Measurements from ENCODE around the gene HRCT1.

DNA sequence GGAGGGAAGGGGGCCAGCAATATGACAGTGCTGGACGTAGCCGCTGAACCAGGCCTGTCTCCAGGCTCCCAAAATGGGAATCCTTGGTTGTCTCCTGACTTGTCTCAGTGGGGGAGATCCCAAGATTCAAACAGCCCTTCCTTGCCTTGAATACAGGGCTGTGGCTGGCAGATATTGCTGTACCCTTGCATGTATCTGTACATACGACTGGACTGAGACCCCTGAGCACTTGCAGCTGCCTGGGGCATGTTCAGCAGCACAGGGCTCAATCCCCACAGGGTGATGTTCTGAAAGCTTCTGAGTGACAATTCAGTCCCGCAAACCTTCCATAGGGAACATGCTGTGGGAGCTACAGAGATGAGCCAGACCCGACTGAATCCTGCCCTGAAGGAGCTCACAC, 49.1 kb upstream of the HRCT1 start:
- TF ChIP-seq, protein P1, sequence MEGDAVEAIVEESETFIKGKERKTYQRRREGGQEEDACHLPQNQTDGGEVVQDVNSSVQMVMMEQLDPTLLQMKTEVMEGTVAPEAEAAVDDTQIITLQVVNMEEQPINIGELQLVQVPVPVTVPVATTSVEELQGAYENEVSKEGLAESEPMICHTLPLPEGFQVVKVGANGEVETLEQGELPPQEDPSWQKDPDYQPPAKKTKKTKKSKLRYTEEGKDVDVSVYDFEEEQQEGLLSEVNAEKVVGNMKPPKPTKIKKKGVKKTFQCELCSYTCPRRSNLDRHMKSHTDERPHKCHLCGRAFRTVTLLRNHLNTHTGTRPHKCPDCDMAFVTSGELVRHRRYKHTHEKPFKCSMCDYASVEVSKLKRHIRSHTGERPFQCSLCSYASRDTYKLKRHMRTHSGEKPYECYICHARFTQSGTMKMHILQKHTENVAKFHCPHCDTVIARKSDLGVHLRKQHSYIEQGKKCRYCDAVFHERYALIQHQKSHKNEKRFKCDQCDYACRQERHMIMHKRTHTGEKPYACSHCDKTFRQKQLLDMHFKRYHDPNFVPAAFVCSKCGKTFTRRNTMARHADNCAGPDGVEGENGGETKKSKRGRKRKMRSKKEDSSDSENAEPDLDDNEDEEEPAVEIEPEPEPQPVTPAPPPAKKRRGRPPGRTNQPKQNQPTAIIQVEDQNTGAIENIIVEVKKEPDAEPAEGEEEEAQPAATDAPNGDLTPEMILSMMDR (IDR thresholded peaks at IDR 0.05; ENCODE audit: insufficient read depth, low read length, poor library complexity, severe bottlenecking) = no peak
- TF ChIP-seq EZH2phosphoT487 (conservative IDR thresholded peaks at IDR 0.05; ENCODE audit: low read length) = no peak
